Osteoblast (primary cell): Measurements from ENCODE around the gene ADTRP. TPM values are rescaled to one million over a fixed set of nuclear protein-coding genes. Genes with fewer than 3 reads are reported as not detected.

Source experiments
- DNase-seq: peaks from one replicate; pipeline ENCODE4 v3.0.0; 2011; ENCODE audit warnings: low spot score, mixed read lengths; ENCODE audit not compliant: insufficient read length; ENCODE audit errors: missing footprints
- H2AFZ ChIP-seq: 2 replicates; pipeline ENCODE4 v1.6.0; 2011; ENCODE audit warnings: mild to moderate bottlenecking, low read length
- H3K27ac ChIP-seq: 2 replicates; pipeline ENCODE4 v1.5.1; 2011; ENCODE audit warnings: mild to moderate bottlenecking, low read depth, low read length, moderate library complexity
- H3K27me3 ChIP-seq: 2 replicates; pipeline ENCODE4 v1.6.0; 2012; ENCODE audit warnings: mild to moderate bottlenecking, control low read depth, inconsistent platforms, low read length, moderate library complexity; ENCODE audit not compliant: insufficient read depth
- H3K36me3 ChIP-seq: 2 replicates; pipeline ENCODE4 v1.5.1; 2011; ENCODE audit warnings: mild to moderate bottlenecking, low read length, control low read depth, moderate library complexity; ENCODE audit not compliant: insufficient read depth
- H3K4me1 ChIP-seq: 2 replicates; pipeline ENCODE4 v1.5.1; 2011; ENCODE audit warnings: mild to moderate bottlenecking, low read length, control low read depth, moderate library complexity; ENCODE audit not compliant: insufficient read depth
- H3K4me2 ChIP-seq: 2 replicates; pipeline ENCODE4 v1.6.0; 2011; ENCODE audit warnings: mild to moderate bottlenecking, low read length; ENCODE audit not compliant: insufficient read depth
- H3K4me3 ChIP-seq: fragments of 200-600 bp; sonication (generic); 3 replicates; pipeline ENCODE4 v1.5.1; 2012; ENCODE audit warnings: mild to moderate bottlenecking, low read length, inconsistent platforms; ENCODE audit not compliant: insufficient read depth
- H3K79me2 ChIP-seq: 2 replicates; pipeline ENCODE4 v1.6.0; 2012; ENCODE audit warnings: mild to moderate bottlenecking, low read length, control low read depth, inconsistent platforms; ENCODE audit not compliant: insufficient read depth
- H3K9me3 ChIP-seq: 2 replicates; pipeline ENCODE4 v1.5.1; 2011; ENCODE audit warnings: low read depth, low read length, control low read depth
- H4K20me1 ChIP-seq: 2 replicates; pipeline ENCODE4 v1.6.0; 2012; ENCODE audit warnings: mild to moderate bottlenecking, low read length, control low read depth; ENCODE audit not compliant: insufficient read depth
- CTCF ChIP-seq: IDR thresholded peaks from 2 replicates; pipeline ENCODE4 v1.5.1; 2011; ENCODE audit warnings: mild to moderate bottlenecking, low read depth, low read length, moderate library complexity; ENCODE audit errors: extremely low read depth
- total RNA-seq: library from RNA; depleted of rRNA; stranded (reverse); fragments of >200 nt; gene quantifications from 2 replicates; pipeline ENCODE4 v1.2.3, GENCODE V29; 2012

ADTRP gene
- total RNA-seq, 1 donor, result 0.72 TPM

GRCh38 chr6:11747021-11747420 lies 31.6 kb downstream of the ADTRP start:
- no peak for DNase-seq
- Histone ChIP-seq H3K4me2 (no peak overlapping the region), H3K9me3 (no peaks in the 10 kb centered on the region), H3K27me3 (no peaks in the 10 kb centered on the region), H3K36me3 (no peaks in the 10 kb centered on the region), H4K20me1 (no peaks in the 10 kb centered on the region), H3K27ac (no peak overlapping the region), H3K79me2 (no peaks in the 10 kb centered on the region), H3K4me1 (peaks cover 8% of the 10 kb centered on the region), H3K4me3 (no peak overlapping the region), H2AFZ (no peak overlapping the region)
- no peak for TF ChIP-seq CTCF

- DNase-seq, result no peak
- H2AFZ ChIP-seq, result peak overlapping the region; percentile 39
- peak overlapping the region; percentile 46 for H3K27ac ChIP-seq
Observed at GRCh38 chr6:11744753-11745152, 33.9 kb downstream of the ADTRP start.

GRCh38 chr6:11744101-11744500 lies 34.5 kb downstream of the ADTRP start:
- Histone ChIP-seq H3K9me3 (no peaks in the 10 kb centered on the region), H3K79me2 (no peaks in the 10 kb centered on the region), H3K36me3 (no peaks in the 10 kb centered on the region), H4K20me1 (no peaks in the 10 kb centered on the region), H3K4me2 (no peak overlapping the region), H3K27ac (peak overlapping the region; percentile 46), H2AFZ (peak overlapping the region; percentile 39), H3K4me1 (peaks cover 8% of the 10 kb centered on the region), H3K4me3 (no peak overlapping the region), H3K27me3 (no peaks in the 10 kb centered on the region)
- TF ChIP-seq CTCF, result no peak
- DNase-seq, result no peak

More at GRCh38 chr6:11744753-11745152, 33.9 kb downstream of the ADTRP start:
- no peaks in the 10 kb centered on the region for H3K36me3 ChIP-seq
- TF ChIP-seq CTCF, result no peak
- H3K79me2 ChIP-seq, result no peaks in the 10 kb centered on the region
- no peaks in the 10 kb centered on the region for H3K27me3 ChIP-seq
- H3K9me3 ChIP-seq, result no peaks in the 10 kb centered on the region
- no peaks in the 10 kb centered on the region for H4K20me1 ChIP-seq
- H3K4me1 ChIP-seq, result peaks cover 8% of the 10 kb centered on the region
- no peak overlapping the region for H3K4me3 ChIP-seq
- no peak overlapping the region for H3K4me2 ChIP-seq

- no peak overlapping the region for H3K4me2 ChIP-seq
- H3K4me3 ChIP-seq, result no peak overlapping the region
- H3K4me1 ChIP-seq, result peaks cover 8% of the 10 kb centered on the region
- no peaks in the 10 kb centered on the region for H3K9me3 ChIP-seq
- H2AFZ ChIP-seq, result no peak overlapping the region
- TF ChIP-seq CTCF, result no peak
- no peaks in the 10 kb centered on the region for H3K36me3 ChIP-seq
- H4K20me1 ChIP-seq, result no peaks in the 10 kb centered on the region
- H3K27me3 ChIP-seq, result no peaks in the 10 kb centered on the region
- H3K27ac ChIP-seq, result no peak overlapping the region
- no peaks in the 10 kb centered on the region for H3K79me2 ChIP-seq
- DNase-seq, result no peak
Observed at GRCh38 chr6:11740875-11741274, 37.7 kb downstream of the ADTRP start.
